Kidney (tissue), 14 donors: Measurements from ENCODE around the gene KCNA3. TPM values are rescaled to one million over a fixed set of nuclear protein-coding genes. Genes with fewer than 3 reads are reported as not detected.

Source experiments
- DNase-seq, 5 donors: peaks; one replicate each; pipeline ENCODE4 v3.0.0-alpha.2; 2013 to 2020
- FAIRE-seq: peaks from 2 replicates; lab custom pipeline; 2012; peaks lifted over from hg19 to GRCh38; lab: Jason Lieb, UNC
- H3K27ac ChIP-seq, 2 donors: one replicate each; pipeline ENCODE4 v1.7.0; 2013; ENCODE audit warnings: low read depth in 2 of 2, low read length in 2 of 2, inconsistent platforms in 1 of 2
- H3K27me3 ChIP-seq: one replicate; pipeline ENCODE4 v1.7.1; 2013; ENCODE audit warnings: low read length, inconsistent platforms; ENCODE audit not compliant: control insufficient read depth, insufficient read depth
- H3K36me3 ChIP-seq, 3 donors: one replicate each; pipeline versions ENCODE4 v1.7.0 to v1.7.1; 2013; ENCODE audit warnings: low read length in 3 of 3, control low read depth in 1 of 3, inconsistent platforms in 1 of 3; ENCODE audit not compliant: insufficient read depth in 3 of 3, control insufficient read depth in 2 of 3
- H3K4me1 ChIP-seq, 3 donors: one replicate each; pipeline versions ENCODE4 v1.7.0 to v1.7.1; 2013; ENCODE audit warnings: low read length in 3 of 3, inconsistent platforms in 1 of 3, low read depth in 1 of 3; ENCODE audit not compliant: control insufficient read depth in 2 of 3, insufficient read depth in 2 of 3
- H3K4me3 ChIP-seq, 3 donors: one replicate each; pipeline versions ENCODE4 v1.7.0 to v1.8.1; 2013; ENCODE audit warnings: low read length in 3 of 3, control low read depth in 1 of 3, inconsistent platforms in 1 of 3
- H3K9ac ChIP-seq, 3 donors: one replicate each; pipeline versions ENCODE4 v1.7.0 to v1.7.1; 2013; ENCODE audit warnings: low read length in 3 of 3, control low read depth in 1 of 3, inconsistent platforms in 1 of 3
- H3K9me3 ChIP-seq, 3 donors: one replicate each; pipeline versions ENCODE4 v1.7.0 to v1.7.1; 2013; ENCODE audit warnings: low read length in 3 of 3, control low read depth in 1 of 3, inconsistent platforms in 1 of 3; ENCODE audit not compliant: control insufficient read depth in 2 of 3, insufficient read depth in 1 of 3
- intact Hi-C: fragments of 100-400 bp; cut with DNase I; formaldehyde crosslinking; loops from one replicate; pipeline ENCODE4 v1.11.1; 2022
- polyA plus RNA-seq: library from polyadenylated mRNA; stranded (reverse); fragments of 350-450 nt; fragmentation: Illumina TruSeq; extraction: RNeasy Lipid Tissue Mini Kit (QIAGEN cat#74804); gene quantifications from one replicate; pipeline ENCODE4 v1.2.3, GENCODE V29; 2014; ENCODE audit warnings: low read depth, low replicate concordance; ENCODE audit not compliant: insufficient read depth
- total RNA-seq: library from RNA; stranded (reverse); fragmentation: NEBNext Ultra II Directional; extraction: Animal tissue kit (Norgen Biotek cat#: 25700); gene quantifications from one replicate; pipeline ENCODE4 v1.2.1, GENCODE V29; 2021
- TF ChIP-seq, protein P1 (sequence below): IDR thresholded peaks from 3 replicates; pipeline ENCODE4 v1.5.1; 2012; ENCODE audit warnings: mild to moderate bottlenecking, moderate library complexity, borderline replicate concordance; ENCODE audit not compliant: insufficient read depth; ENCODE audit errors: extremely low read depth
- donor health status: control.
- donor health status: control.
- donor health status: control.
- donor health status: control.
- donor health status: control.
- donor health status: DM: yes; HTN: yes; CAD: no.
- donor health status: Normal renal cell carcinoma (clear cell type).

The KCNA3 gene
- total and polyA plus RNA-seq, 2 donors from 2014 or later = 6.7 TPM; not detected in 1

DNA sequence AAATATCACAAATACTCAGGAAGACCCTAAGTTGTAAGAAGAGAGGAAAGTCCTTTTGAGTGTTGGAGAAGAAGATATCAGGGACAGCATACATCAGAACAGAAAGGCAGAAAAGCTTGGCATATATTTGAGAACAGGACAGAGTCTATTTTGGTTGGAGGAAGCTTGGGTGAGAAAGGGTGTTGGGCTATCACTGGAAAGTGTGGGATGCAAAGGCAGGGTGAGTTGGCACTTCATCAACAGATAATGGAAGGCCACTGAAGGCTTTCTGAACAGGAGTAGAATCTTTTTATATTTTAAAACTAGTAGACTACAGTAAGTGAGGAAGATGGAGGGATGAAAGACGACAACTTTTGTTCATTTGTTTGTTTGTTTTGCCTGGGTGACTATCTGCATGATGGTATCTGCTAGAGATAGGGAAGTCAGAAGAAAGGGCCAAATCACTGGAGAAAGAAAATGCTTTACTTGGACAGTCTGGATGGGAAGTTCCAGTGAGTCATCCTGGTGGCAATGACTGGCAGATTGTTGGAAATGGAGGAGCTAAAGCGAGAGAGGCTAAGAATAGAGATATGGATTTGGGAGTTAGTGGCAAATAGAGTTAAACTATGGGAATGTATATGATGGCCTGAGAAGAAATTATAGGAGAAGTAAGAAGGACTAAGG is 34.9 kb downstream of the KCNA3 start:
- Histone ChIP-seq H3K4me1 (no peaks in the 10 kb centered on the region), H3K27me3 (no peaks in the 10 kb centered on the region), H3K9me3 (no peaks in the 10 kb centered on the region), H3K27ac (no peak overlapping the region), H3K4me3 (no peak overlapping the region), H3K36me3 (no peaks in the 10 kb centered on the region), H3K9ac (no peak overlapping the region)
- TF ChIP-seq, protein P1, sequence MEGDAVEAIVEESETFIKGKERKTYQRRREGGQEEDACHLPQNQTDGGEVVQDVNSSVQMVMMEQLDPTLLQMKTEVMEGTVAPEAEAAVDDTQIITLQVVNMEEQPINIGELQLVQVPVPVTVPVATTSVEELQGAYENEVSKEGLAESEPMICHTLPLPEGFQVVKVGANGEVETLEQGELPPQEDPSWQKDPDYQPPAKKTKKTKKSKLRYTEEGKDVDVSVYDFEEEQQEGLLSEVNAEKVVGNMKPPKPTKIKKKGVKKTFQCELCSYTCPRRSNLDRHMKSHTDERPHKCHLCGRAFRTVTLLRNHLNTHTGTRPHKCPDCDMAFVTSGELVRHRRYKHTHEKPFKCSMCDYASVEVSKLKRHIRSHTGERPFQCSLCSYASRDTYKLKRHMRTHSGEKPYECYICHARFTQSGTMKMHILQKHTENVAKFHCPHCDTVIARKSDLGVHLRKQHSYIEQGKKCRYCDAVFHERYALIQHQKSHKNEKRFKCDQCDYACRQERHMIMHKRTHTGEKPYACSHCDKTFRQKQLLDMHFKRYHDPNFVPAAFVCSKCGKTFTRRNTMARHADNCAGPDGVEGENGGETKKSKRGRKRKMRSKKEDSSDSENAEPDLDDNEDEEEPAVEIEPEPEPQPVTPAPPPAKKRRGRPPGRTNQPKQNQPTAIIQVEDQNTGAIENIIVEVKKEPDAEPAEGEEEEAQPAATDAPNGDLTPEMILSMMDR = no peak
- FAIRE-seq (no peak), DNase-seq (no peak)
- intact Hi-C loops = no loop called here

DNA sequence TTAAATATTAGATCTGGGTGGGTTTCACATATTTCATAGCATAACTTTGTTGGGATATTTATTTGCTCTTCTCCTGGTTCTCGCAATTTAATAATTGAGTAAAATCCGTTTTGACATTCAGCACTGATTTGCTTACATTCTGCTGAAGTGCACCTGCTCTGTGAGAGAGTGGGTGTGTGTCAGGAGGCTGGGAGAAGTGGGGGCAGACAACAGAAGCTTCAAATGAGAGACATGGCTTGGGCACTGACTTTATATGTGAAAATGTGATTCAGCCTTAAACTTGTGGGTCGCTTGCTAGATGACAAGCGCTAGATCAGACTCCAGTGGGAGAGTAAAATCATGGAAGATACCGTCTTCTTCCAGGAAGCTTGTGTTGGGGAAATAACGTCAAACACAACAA is 36.2 kb downstream of the KCNA3 start:
- H3K27ac ChIP-seq = no peak overlapping the region
- TF ChIP-seq, protein P1 = no peak
- intact Hi-C loops = no loop called here
- H3K27me3 ChIP-seq = no peaks in the 10 kb centered on the region
- no peak for DNase-seq
- no peaks in the 10 kb centered on the region for H3K4me1 ChIP-seq
- no peaks in the 10 kb centered on the region for H3K9me3 ChIP-seq
- no peak for FAIRE-seq
- no peak overlapping the region for H3K9ac ChIP-seq
- no peak overlapping the region for H3K4me3 ChIP-seq
- H3K36me3 ChIP-seq = no peaks in the 10 kb centered on the region

DNA sequence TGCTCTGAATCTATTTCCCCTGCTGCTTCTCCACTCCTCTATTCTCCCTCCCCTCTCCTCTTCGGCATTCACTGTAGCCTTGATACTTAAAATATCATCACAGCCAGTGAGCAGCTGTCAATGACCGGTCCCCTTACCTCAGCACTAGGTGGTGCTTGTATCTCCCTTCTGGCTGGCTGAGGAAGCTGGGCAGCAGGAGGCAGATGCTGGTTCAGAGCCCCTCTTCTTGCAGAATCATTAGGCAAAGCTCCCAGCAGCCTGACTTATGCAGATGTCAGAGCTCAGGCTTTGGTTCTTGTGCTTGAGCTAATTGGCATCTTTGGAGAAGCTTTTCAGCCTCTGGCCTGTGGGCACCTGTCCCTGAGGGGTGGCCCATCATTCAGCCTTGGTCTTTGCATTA is 36.7 kb downstream of the KCNA3 start:
- Histone ChIP-seq H3K27me3 (no peaks in the 10 kb centered on the region), H3K9me3 (no peaks in the 10 kb centered on the region), H3K9ac (no peak overlapping the region), H3K27ac (no peak overlapping the region), H3K36me3 (no peaks in the 10 kb centered on the region), H3K4me1 (no peaks in the 10 kb centered on the region), H3K4me3 (no peak overlapping the region)
- DNase-seq (no peak), FAIRE-seq (no peak)
- intact Hi-C loops = no loop called here
- TF ChIP-seq, protein P1 = no peak

DNA sequence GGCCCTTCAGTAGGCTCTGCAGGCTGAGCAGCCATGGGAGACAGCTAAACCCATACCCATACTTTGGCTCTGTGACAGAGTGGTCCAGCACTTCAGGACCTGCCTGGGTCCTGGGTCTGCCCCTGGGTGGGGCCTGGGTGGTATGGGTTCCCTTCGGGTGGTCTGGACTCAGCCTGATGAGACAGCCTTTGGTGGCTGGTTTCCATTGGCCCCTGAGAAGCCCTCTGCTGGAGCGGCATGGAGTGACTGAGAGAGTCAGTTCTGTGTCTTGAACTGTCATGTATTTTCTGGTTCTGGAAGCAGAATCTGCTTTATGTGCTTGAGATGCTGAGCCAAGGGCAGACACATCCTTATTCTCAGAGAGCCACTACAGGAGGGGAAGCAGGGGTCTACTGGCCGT is 37.3 kb downstream of the KCNA3 start:
- intact Hi-C loops = no loop called here
- Histone ChIP-seq H3K9ac (no peak overlapping the region), H3K4me1 (no peaks in the 10 kb centered on the region), H3K27me3 (no peaks in the 10 kb centered on the region), H3K36me3 (no peaks in the 10 kb centered on the region), H3K4me3 (no peak overlapping the region), H3K27ac (no peak overlapping the region), H3K9me3 (no peaks in the 10 kb centered on the region)
- no peak for DNase-seq
- TF ChIP-seq, protein P1 = no peak
- FAIRE-seq = no peak
